HG03460 (cell line): ENCODE measurements around the gene IGFBP4.

Experiments
- ATAC-seq: cut with Tn5 transposase; IDR thresholded peaks from one replicate; pipeline ENCODE4 v1.9.1; 2021; ENCODE audit not compliant: unreplicated experiment

Gene IGFBP4

GRCh38 chr17:40486522-40487370 lies 43.5 kb downstream of the IGFBP4 start:
- no peak for ATAC-seq

DNA sequence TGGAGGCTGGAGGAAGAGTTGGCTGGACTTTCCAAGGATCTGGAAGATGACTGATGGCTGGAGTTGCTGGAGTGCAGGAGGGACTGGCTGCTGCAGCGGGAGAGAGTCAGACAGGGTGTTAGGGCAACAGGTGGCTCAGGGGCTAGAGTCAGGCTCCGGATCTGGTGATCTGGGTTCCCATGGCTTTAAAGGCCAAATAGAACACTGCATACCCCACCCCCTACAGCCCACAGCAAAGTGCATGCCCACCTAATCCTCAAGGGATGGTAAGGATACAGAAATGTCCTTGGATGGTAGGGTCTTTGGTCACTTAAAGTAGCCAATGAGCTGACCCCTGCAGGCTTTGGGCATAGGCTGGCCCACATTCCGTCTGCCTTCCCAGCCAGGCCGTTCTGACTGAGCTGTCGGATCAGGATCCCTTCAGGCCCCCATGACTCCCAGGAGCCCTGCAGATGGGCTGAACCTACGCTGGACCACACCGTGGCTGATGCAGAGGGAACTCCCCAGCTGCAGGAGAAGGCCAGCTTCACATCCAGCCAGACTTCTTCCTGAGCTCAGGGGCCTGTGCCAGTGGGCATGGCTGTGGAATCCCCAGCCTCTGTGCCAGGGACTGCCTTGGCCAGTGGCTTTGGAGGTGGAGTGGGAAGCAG lies 44.2 kb downstream of the IGFBP4 start:
- ATAC-seq: no peak

DNA sequence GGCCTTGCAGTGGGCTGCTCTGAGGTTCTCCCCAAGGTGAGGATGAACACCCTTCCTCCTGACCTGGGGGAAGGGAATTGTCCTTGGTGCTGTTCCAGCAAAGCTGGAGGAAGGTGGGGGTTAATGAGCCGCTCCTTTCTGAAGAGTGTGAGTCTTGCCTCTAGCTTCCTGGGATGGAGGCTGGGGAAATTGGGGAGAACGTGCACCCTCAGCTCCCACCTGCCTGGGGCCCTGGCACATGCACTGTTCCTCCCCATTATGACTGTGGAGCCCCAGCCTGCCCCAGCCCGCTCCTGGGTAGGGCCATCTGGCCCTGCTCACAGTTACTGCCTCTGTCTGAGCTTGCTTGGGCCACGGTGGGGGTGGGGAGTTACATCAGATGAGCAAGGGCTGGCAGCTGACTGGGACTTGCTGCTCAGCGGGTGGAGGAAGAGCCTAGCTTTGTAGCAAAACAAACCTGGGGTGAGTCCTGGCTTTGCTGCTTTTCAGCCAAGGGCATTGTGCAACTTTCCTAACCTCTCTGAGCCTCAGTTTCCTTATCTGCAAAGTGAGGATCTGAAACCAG lies 47.1 kb downstream of the IGFBP4 start:
- no peak for ATAC-seq

DNA sequence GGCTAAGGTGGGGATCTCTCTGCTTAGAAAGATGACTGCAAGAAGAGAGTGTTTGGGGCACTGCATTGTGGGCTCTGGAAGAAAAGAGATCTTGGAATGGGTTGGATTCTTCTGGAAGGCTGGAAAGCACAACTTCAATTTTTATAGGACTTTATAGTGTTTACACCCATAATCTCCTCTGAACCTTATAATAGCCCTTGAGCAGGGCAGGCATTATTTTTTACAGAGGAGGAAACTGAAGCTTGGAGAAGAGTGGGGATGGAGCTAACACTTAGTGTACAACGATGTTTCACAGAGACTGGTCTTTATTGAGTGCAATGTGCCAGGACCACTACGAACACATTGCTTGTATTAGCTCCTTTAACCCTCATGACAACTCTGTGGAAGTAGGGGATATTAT lies 47.7 kb downstream of the IGFBP4 start:
- ATAC-seq: no peak

DNA sequence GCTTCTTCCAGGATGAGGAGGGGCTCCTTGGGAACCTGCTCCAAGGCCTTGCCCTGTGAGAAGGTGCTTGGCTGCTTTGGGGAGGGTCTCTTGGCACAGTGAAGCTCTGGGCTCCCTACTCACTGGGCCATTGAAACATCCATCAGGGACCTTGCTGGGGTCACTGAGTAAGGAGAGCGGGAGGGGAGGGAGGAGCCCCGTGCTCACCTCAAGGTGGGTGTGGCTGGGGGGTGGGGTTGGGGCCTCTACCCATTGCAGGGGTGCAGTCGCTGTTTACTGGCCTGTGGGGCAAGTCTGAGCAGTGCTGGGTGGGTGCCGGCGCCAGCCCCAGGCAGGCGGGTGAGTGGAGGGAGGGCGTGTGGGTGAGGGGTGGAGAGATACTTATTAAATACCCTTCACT lies 48.2 kb downstream of the IGFBP4 start:
- no peak for ATAC-seq

- ATAC-seq: no peak
Measured at GRCh38 chr17:40493697-40494096, 50.4 kb downstream of the IGFBP4 start.

DNA sequence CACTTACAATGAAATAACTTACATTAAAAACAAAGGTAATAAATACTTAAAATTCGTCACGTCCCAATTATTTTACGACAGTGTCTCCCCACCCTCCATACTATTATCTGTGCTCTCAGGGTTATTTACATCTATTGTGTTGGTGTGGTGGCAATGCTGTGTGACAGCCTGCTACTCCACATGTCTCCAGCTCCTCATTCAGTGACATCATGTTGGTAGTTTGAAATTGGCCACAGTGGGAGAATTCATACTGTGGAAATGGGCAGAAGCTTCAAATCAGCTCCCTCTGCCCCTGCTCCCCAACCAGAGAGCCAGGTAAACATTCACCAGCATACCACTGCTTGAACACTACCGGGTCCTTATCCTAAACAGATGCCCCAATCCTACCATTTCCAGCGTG lies 51.9 kb downstream of the IGFBP4 start:
- ATAC-seq: no peak

GRCh38 chr17:40496170-40496569 lies 52.9 kb downstream of the IGFBP4 start:
- no peak for ATAC-seq

- ATAC-seq: no peak
Measured at GRCh38 chr17:40496634-40497420, 53.6 kb downstream of the IGFBP4 start.

DNA sequence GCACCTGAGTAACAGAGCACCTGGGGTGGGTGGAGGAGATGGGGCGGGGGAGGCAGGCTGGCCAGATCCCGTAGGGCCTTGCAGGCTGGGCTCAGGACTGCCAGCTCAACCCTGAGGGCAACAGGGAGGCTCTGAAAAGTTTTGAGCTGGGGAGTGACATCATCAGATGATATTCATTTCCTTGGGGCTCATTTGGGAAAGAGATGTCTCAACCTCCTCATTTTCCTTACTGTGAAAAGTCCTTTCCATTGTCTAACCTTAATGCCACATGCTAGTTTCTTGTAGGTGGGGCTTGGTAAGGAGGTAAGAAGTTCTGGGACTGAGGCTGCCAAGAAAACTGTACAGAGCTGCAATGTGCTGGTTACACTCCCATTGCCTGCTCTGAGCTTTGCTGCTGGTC lies 54.4 kb downstream of the IGFBP4 start:
- ATAC-seq: no peak

DNA sequence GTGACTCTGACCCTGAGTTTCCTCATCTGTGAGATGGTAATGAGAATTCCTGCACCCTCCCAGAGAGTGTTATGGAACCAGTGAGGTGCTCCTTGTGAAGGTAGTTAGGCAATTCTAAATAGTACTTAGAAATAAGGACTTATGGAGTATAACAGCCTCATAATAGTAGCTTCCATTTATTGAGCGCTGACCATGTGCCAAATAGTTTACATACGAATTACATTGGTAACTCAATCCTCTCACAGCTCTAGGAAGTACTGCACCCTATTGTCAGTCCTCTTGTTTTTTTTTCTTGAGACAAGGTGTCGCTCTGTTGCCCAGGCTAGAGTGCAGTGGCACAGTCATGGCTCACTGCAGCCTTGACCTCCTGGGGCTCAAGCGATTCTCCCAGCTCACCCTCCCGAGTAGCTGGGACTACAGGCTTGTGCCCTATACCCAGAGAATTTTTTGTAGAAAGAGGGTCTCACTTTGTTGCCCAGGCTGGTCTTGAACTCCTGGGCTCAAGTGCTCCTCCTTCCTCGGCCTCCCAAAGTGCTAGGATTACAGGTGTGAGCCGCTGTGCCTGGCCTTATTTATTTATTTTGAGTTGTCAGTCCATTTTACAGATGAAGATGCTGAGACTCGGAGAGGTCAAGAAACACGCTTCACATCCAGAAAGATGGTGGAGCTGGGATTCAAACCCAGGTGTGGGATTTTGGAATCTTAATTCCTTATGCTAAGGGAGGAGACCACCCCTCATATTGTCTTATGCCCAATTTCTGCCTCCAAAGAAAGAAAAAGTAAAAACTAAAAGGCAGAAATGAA lies 55.2 kb downstream of the IGFBP4 start:
- no peak for ATAC-seq

- ATAC-seq: no peak
Measured at GRCh38 chr17:40499551-40500189, 56.4 kb downstream of the IGFBP4 start.

DNA sequence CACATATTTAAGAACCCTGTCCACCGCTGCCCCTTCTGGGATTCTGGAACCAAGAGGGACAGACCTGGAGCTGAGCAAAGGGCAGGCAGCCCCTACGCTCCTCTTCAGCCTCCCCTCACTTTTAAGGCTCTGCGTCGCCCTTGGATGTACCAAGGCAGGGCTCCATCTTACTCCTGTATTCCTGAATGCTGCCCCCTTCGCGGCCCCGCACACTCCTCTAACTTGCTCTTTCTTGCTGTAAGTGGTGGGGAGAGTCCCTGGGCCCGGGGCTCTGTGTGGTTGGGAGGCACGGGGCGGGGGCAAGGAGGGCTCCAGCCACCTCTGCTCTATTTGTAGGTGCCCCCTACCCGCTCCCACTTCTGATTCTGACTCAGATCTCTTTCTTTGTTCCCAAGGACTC lies 56.9 kb downstream of the IGFBP4 start:
- no peak for ATAC-seq

DNA sequence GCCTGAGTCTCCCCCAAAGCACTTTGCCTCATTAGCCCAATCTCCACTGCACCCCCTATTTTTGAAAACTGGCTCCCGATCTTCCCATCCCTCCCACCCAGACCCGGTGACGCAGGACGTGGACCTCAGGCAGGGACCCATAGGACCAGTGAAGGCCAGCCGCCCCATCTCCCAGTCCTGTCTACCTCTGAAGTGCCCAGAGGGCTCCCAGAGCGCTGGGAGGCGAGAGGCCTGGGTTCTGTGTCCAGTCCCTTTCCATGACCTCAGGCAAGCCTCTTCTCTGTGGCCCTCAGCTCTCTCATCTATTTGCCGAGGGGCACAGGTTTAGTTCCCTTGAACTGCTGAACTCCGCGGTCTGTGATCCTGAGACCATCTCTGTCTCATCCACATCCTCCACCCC lies 57.5 kb downstream of the IGFBP4 start:
- ATAC-seq: no peak

DNA sequence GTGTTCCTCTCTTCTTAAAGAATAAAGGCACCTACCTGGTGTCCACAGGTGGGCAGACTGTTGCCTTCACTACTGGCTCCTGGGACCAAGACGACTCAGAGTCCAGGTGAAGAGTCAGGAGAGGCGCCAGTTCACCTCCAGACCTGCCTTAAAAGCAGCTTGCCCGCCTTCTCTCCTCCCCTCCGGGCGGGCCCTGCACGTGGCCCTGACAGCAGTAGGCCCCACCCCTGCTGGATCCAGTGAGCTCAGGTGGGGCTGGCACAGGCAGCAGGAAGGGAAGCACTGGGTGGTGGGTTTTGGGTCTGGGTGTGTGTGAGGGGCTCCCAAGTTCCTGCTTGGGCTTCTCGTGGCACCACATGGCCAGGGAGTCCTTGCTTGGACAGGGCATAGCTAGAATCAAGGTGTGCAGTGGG lies 58.3 kb downstream of the IGFBP4 start, which contains the start of gene TNS4:
TNS4 (minus strand) TSS at position 125 of the 413 bp plus-strand sequence. CDS start 5,198 bp downstream, outside the sequence.
- ATAC-seq: no peak

- no peak for ATAC-seq
Measured at GRCh38 chr17:40502716-40503115, 59.5 kb downstream of the IGFBP4 start.

GRCh38 chr17:40503154-40503553 lies 59.9 kb downstream of the IGFBP4 start:
- ATAC-seq: no peak

- ATAC-seq: no peak
Measured at GRCh38 chr17:40506786-40507185, 63.5 kb downstream of the IGFBP4 start.
